Activated naive CD8-positive, alpha-beta T cell treated with anti-CD3 and anti-CD28 coated beads, Interleukin-2, amount 10 ng/mL, durations not matched to agents 7 days and 5 days (primary cell): ENCODE data around the gene MINDY2. TPM values are rescaled to one million over a fixed set of nuclear protein-coding genes. Genes with fewer than 3 reads are reported as not detected.
"Not testable (repeated sequence)": the region's sequence is repeated elsewhere in the genome, so short reads cannot be mapped to it uniquely, and the experiment has no call there.

Source experiments
- ATAC-seq: fragments of 150-1000 bp; cut with Tn5 transposase; one replicate; pipeline ENCODE4 v1.10.0; 2021; ENCODE audit warnings: low read depth, moderate library complexity
- POLR2A ChIA-PET: fragments of 350-600 bp; sonication (Branson Sonifier 250); formaldehyde crosslinking; loops from one replicate; lab custom pipeline; 2021; ENCODE audit warnings: antibody characterized with exemption; lab: Charles Lee
- DNase-seq: peaks from one replicate; pipeline ENCODE4 v3.0.0; 2021
- H3K27ac Mint-ChIP-seq: one replicate; pipeline ENCODE4 v1.8.0; 2022; ENCODE audit warnings: mild to moderate bottlenecking, mixed read lengths
- H3K27me3 Mint-ChIP-seq: one replicate; pipeline ENCODE4 v1.8.0; 2022; ENCODE audit warnings: mild to moderate bottlenecking, moderate library complexity, mixed read lengths
- H3K36me3 Mint-ChIP-seq: one replicate; pipeline ENCODE4 v1.8.0; 2021; ENCODE audit warnings: mild to moderate bottlenecking, mixed read lengths
- H3K4me1 Mint-ChIP-seq: one replicate; pipeline ENCODE4 v1.8.0; 2021; ENCODE audit warnings: mixed read lengths
- H3K4me3 Mint-ChIP-seq: one replicate; pipeline ENCODE4 v1.8.0; 2022; ENCODE audit warnings: mild to moderate bottlenecking, moderate library complexity, mixed read lengths
- H3K9me3 Mint-ChIP-seq: one replicate; pipeline ENCODE4 v1.8.0; 2021; ENCODE audit warnings: mixed read lengths
- total RNA-seq, 2 experiments: library from RNA; stranded (reverse); gene quantifications; one replicate each; pipeline ENCODE4 v1.2.3, GENCODE V29; 2021

MINDY2 gene
- total RNA-seq, 2 experiments from 2014 or later = 19.0 to 20.2 TPM

GRCh38 chr15:58864602-58865424 is 93.7 kb downstream of the MINDY2 start:
- ATAC-seq = peak; percentile 53
- DNase-seq = peak; percentile 47
- H3K27ac Mint-ChIP-seq = peak overlapping the region; percentile 27
- H3K27me3 Mint-ChIP-seq = no peaks in the 10 kb centered on the region
- no peaks in the 10 kb centered on the region for H3K9me3 Mint-ChIP-seq
- POLR2A ChIA-PET = no interaction called here
- H3K4me3 Mint-ChIP-seq = peak overlapping the region; percentile 30
- H3K36me3 Mint-ChIP-seq = no peaks in the 10 kb centered on the region
- H3K4me1 Mint-ChIP-seq = peaks cover 10% of the 10 kb centered on the region

GRCh38 chr15:58865425-58865880 is 94.4 kb downstream of the MINDY2 start:
- POLR2A ChIA-PET = no interaction called here
- H3K4me3 Mint-ChIP-seq = peak overlapping the region; percentile 19

GRCh38 chr15:58867926-58868325 is 96.8 kb downstream of the MINDY2 start:
- H3K27me3 Mint-ChIP-seq = no peaks in the 10 kb centered on the region
- DNase-seq (no peak), ATAC-seq (no peak)
- no peak overlapping the region for H3K27ac Mint-ChIP-seq
- no peaks in the 10 kb centered on the region for H3K36me3 Mint-ChIP-seq
- no peak overlapping the region for H3K4me3 Mint-ChIP-seq
- POLR2A ChIA-PET = no interaction called here
- H3K9me3 Mint-ChIP-seq = no peaks in the 10 kb centered on the region
- peaks cover 4% of the 10 kb centered on the region for H3K4me1 Mint-ChIP-seq

More at GRCh38 chr15:58865425-58865880, 94.4 kb downstream of the MINDY2 start:
- Mint-ChIP-seq H3K9me3 (no peaks in the 10 kb centered on the region), H3K36me3 (no peaks in the 10 kb centered on the region), H3K27me3 (no peaks in the 10 kb centered on the region), H3K4me1 (peaks cover 10% of the 10 kb centered on the region), H3K27ac (no peak overlapping the region)
- no peak for ATAC-seq
- no peak for DNase-seq

DNA sequence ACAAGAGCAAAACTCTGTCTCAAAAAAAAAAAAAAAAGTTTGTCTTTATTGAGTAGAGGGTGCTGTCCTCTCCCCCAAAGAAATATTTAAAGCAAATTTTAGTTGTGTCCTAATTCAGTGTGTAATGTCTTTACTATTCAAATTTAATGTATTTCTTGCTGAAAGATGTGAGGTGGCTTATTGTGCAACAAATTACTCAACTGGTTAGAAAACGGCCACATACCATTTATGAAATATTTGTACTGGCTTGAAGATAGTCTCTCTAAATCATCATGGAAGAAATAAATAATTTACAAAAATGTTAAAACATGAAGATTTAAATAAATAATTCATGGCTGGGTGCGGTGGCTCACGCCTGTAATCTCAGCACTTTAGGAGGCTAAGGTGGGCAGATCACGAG is 99.3 kb downstream of the MINDY2 start:
- peaks cover 4% of the 10 kb centered on the region for H3K36me3 Mint-ChIP-seq
- DNase-seq (no peak), ATAC-seq (no peak)
- H3K4me3 Mint-ChIP-seq = no peak overlapping the region
- no peaks in the 10 kb centered on the region for H3K9me3 Mint-ChIP-seq
- H3K4me1 Mint-ChIP-seq = no peaks in the 10 kb centered on the region
- H3K27ac Mint-ChIP-seq = no peak overlapping the region
- no peaks in the 10 kb centered on the region for H3K27me3 Mint-ChIP-seq
- POLR2A ChIA-PET = no interaction called here

DNA sequence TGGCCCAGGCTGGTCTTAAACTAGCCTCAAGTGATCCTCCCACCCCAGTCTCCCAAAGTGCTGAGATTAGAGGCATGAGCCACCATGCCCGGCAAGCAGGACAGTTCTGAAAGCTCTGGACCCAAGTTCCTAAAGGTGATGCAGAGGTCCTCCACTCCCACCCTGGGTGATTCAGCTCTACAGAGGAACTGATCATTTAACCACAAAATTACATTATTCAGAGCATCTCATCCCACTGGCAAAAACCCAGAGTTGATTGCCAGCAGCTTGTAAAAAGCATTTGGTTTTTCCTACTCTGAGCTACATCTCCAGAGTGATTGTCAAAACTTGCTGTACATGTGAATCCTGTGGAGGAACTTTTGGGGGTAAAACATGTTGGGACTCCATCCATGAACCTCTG is 102.2 kb downstream of the MINDY2 start:
- ATAC-seq = no peak

GRCh38 chr15:58875343-58875742 is 104.2 kb downstream of the MINDY2 start:
- H3K36me3 Mint-ChIP-seq = peaks cover 27% of the 10 kb centered on the region
- H3K9me3 Mint-ChIP-seq = no peaks in the 10 kb centered on the region
- ATAC-seq (no peak), DNase-seq (no peak)
- H3K4me3 Mint-ChIP-seq = no peak overlapping the region
- no peak overlapping the region for H3K27ac Mint-ChIP-seq
- H3K4me1 Mint-ChIP-seq = no peaks in the 10 kb centered on the region
- H3K27me3 Mint-ChIP-seq = no peaks in the 10 kb centered on the region
- POLR2A ChIA-PET = no interaction called here

More for the DNA sequence above, 102.2 kb downstream of the MINDY2 start:
- Mint-ChIP-seq H3K27me3 (no peaks in the 10 kb centered on the region), H3K36me3 (peaks cover 16% of the 10 kb centered on the region), H3K9me3 (no peaks in the 10 kb centered on the region), H3K4me3 (no peak overlapping the region), H3K4me1 (no peaks in the 10 kb centered on the region), H3K27ac (no peak overlapping the region)
- no peak for DNase-seq
- POLR2A ChIA-PET = no interaction called here

DNA sequence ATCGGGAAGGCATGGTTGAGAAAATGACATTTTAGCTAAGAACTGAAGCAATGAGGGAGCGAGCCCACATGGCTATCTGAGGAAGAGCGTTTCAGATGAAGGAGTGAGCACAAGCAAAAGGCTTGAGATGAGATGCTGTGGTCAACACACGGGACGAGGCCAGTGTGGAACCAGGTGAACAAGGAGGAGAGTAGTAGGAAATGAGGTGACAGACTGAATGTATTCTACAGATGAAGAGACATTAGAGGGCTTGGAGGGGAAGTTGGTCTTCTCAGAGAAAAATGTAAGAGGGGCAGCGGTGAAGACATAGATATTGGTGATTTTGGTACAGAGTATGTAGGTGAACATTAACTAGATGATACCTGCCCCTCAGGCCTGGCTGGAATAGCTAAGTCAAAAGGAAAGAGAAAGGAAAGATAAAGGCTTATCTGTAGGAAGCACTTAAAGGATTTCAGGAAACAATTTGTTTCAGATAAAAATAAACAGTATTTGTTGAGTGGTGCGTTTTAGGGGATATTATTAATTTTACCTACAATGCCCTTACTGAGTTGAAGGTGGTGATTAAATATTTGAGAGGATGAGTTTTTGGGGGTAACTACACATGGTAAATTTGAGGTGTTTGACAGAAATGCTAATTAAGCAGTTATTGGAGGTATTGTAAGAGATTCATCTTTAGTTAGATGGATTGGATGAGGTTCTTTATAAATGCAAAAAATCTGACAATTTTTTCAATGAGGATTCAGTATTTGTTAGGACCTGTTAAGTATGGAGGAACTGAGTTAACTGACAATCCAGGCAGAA is 105.4 kb downstream of the MINDY2 start:
- Mint-ChIP-seq H3K9me3 (no peaks in the 10 kb centered on the region), H3K27ac (no peak overlapping the region), H3K4me3 (no peak overlapping the region), H3K4me1 (no peaks in the 10 kb centered on the region), H3K36me3 (peaks cover 37% of the 10 kb centered on the region), H3K27me3 (no peaks in the 10 kb centered on the region)
- ATAC-seq (no peak), DNase-seq (no peak)
- POLR2A ChIA-PET = no interaction called here

DNA sequence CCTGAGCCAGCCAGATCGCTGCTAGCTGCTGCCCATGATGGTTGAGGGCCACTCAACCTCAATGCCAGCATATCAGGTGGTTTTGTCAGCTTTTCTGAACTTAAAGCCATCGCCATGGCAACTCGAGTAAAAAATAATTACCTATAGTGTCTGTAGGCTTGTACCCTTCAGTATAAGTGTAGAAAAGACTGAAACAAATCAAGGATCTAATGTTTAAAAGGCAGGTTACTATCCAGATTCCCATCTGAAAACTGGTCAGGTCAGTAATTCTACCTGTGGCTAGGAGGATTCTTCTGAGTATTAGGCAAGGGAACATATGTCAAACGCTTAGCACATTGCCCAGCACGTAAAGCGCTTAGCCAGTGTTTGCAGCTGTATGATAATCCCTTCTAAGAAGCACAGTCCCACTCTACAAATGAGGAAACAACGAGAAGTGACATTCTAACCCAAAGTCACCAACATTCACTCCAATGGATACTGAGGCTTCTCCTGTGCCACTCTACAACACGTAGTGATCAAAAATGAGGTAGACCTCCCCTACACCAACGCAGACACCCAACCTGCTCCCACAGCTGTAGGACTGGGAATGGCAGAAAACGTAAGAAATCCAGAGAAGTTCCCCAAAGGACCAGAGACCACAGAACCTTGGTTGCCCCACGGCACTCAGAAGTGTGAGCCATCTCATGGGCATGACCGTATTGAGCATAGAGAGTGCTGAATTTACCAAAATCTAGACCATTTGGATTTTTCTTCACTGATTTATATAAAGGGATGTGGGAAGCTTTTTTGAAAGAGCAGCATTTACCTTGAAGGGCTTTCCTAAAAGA is 107.1 kb downstream of the MINDY2 start:
- Mint-ChIP-seq H3K27ac (no peak overlapping the region), H3K36me3 (peaks cover 47% of the 10 kb centered on the region), H3K4me3 (no peak overlapping the region), H3K9me3 (no peaks in the 10 kb centered on the region), H3K27me3 (no peaks in the 10 kb centered on the region), H3K4me1 (peaks cover 2% of the 10 kb centered on the region)
- ATAC-seq = no peak
- DNase-seq = no peak
- POLR2A ChIA-PET = no interaction called here

DNA sequence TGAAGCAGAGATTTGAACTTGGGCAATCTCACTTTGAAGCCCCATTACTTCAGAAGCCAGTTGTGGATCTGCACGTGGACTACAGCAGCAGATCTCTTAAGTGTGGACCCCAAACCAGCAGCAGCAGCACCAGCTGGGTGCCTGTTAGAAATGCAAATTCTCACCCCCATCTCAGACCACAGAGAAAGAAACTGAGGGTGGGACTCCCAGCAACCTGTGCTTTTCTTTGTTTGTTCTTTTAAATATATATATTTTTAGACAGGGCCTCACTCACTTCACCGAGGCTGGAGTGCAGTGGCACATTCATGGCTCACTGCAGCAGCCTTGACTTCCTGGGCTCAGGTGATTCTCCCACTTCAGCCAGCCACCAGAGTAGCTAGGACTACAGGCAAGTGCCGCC is 109.2 kb downstream of the MINDY2 start:
- no peak overlapping the region for H3K4me3 Mint-ChIP-seq
- H3K4me1 Mint-ChIP-seq = peaks cover 2% of the 10 kb centered on the region
- ATAC-seq (no peak), DNase-seq (no peak)
- peaks cover 59% of the 10 kb centered on the region for H3K36me3 Mint-ChIP-seq
- POLR2A ChIA-PET = no interaction called here
- H3K27me3 Mint-ChIP-seq = no peaks in the 10 kb centered on the region
- no peaks in the 10 kb centered on the region for H3K9me3 Mint-ChIP-seq
- H3K27ac Mint-ChIP-seq = no peak overlapping the region

- peaks cover 4% of the 10 kb centered on the region for H3K4me1 Mint-ChIP-seq
- no peaks in the 10 kb centered on the region for H3K9me3 Mint-ChIP-seq
- peaks cover 62% of the 10 kb centered on the region for H3K36me3 Mint-ChIP-seq
- no peaks in the 10 kb centered on the region for H3K27me3 Mint-ChIP-seq
- DNase-seq = no peak
- peak overlapping the region; percentile 35 for H3K27ac Mint-ChIP-seq
- POLR2A ChIA-PET = no interaction called here
- no peak overlapping the region for H3K4me3 Mint-ChIP-seq
- ATAC-seq = no peak
These were observed 111.1 kb downstream of the MINDY2 start for GRCh38 chr15:58882243-58882642.

- not testable (repeated sequence) for H3K4me1 Mint-ChIP-seq, H3K27ac Mint-ChIP-seq, DNase-seq, H3K4me3 Mint-ChIP-seq, ATAC-seq, H3K27me3 Mint-ChIP-seq, H3K9me3 Mint-ChIP-seq
- POLR2A ChIA-PET = interaction anchor here (0.6 kb wide), 1 partner anchor 19 kb away, joined by 4 read pairs; no protein-coding TSS in a partner anchor
- H3K36me3 Mint-ChIP-seq = peaks cover 59% of the 10 kb centered on the region
These were observed 112.8 kb downstream of the MINDY2 start for GRCh38 chr15:58883926-58884325.

- Mint-ChIP-seq H3K27me3 (no peaks in the 10 kb centered on the region), H3K4me1 (peaks cover 4% of the 10 kb centered on the region), H3K36me3 (peaks cover 54% of the 10 kb centered on the region), H3K27ac (peak overlapping the region; percentile 13), H3K4me3 (no peak overlapping the region), H3K9me3 (no peaks in the 10 kb centered on the region)
- POLR2A ChIA-PET = no interaction called here
- no peak for DNase-seq
- no peak for ATAC-seq
These were observed 115.8 kb downstream of the MINDY2 start for GRCh38 chr15:58886921-58887320.

DNA sequence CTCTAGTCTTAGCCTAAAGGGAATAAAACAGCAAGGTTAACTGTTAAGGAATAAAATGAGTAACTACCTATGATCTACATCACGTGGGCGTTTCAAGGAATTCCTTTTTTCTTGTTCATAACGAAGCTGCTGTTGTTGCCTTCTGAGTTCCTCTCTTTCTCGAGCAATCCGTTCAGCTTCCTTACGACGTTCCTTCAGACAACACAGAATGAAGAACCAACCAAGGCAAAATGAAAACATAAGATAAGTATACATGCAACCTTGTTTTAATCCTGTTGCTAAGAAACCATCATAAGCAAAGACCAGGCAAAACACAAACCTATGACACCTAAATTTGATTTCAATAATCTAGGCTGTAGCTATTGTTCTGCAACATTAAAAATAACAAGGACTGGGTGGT is 118.3 kb downstream of the MINDY2 start:
- H3K9me3 Mint-ChIP-seq = no peaks in the 10 kb centered on the region
- no peak for DNase-seq
- POLR2A ChIA-PET = no interaction called here

More for the DNA sequence above, 118.3 kb downstream of the MINDY2 start:
- H3K4me3 Mint-ChIP-seq = no peak overlapping the region
- H3K4me1 Mint-ChIP-seq = peaks cover 2% of the 10 kb centered on the region
- no peaks in the 10 kb centered on the region for H3K27me3 Mint-ChIP-seq
- peaks cover 47% of the 10 kb centered on the region for H3K36me3 Mint-ChIP-seq
- ATAC-seq = no peak
- no peak overlapping the region for H3K27ac Mint-ChIP-seq
